ENCODE measurements around the gene DCP2. TPM values are rescaled to one million over a fixed set of nuclear protein-coding genes. Genes with fewer than 3 reads are reported as not detected.

Gene DCP2
- total RNA-seq, 1 experiment from 2014 or later: 35.7 TPM

DNA sequence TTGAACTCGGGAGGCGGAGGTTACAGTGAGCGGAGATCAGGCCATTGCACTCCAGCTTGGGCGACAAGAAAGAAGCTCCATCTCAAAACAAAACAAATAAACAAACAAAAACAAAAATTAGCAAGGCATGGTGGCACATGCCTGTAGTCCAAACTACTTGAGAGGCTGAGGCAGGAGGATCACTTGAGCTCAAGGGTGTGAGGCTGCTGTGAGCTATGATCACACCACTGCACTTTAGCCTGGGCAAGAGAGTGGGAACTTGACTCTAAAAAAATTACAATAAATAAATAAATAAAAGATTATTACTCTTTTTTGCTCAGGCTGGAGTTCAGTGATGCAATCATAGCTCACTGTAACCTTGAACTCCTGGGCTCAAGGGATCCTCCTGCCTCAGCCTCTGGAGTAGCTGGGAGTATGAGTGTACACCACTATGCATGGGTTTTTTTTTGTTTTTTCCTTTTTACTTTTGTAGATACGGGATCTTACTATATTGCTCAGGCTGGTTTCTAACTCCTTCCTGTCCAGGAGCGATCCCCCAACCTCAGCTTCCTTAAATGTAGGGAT lies 9.0 kb upstream of the DCP2 start:
- no peak for DNase-seq (ENCODE audit: low spot score)

DNA sequence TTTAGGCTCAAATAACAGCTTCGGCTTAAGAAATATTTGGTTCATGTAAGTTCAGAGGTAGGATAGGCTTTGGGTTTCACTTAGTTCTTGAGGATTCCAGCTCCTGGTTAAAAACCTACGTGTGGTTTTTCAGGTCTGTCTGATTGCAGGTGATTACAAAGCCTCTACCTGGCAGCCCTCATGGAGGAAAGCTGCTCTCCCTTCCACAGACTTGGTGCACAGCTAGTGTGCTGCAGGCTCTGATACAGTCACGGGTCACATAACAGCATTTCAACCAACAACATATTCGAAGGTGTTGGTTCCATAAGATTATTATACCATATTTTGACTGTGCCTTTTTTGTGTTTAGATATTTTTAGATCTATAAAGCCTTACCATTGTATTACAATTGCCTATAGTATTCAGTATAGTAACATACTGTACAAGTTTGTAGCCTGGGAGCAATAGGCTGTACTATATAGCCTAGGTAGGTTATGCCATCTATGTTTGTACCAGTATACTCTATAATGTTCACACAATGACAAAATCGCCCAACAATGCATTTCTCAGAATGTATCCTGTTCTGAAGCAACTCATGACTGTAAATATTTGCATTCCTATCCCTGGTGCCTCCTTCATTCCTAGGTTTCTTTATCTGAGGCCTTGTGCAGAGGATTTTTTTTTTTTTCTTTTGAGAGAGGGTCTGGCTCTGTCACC lies 8.0 kb upstream of the DCP2 start:
- no peak for DNase-seq (ENCODE audit: low spot score)

DNA sequence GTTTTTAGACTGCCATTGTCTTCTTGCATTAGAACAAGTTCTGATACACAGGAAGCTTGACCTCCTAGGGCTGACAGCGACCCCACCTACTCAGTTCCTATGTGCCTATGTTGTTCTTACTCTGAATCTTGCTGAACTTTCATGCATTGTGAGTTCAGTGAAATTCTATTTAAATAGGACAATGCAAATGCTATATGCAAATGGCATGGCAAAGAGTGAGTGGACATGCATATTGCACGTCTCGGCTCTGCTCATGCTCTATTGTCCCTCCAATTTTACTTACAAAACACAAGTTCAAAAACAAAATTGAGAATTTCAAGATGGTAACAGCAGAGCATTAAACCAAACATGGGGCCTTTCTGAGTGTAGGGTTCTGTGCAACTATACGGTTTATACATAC lies 5.3 kb upstream of the DCP2 start:
- no peak for DNase-seq (ENCODE audit: low spot score)

DNA sequence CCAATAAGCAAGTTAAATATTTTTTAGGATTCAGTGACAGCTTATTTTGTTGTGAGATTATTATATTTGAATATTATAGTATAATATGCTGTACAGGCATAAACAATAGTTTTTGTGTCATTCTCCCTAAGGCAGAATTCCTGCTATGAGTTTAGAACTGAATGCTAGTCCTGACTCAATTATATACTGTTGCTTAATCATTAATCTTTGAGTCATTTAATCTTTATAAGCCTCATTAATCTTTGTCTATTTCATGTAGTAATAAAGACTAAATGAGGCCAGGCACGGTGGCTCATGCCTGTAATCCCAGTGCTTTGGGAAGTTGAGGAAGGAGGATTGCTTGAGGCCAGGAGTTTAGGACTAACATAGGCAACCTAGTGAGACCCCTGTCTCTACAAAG lies 3.6 kb upstream of the DCP2 start:
- DNase-seq (ENCODE audit: low spot score): no peak

DNA sequence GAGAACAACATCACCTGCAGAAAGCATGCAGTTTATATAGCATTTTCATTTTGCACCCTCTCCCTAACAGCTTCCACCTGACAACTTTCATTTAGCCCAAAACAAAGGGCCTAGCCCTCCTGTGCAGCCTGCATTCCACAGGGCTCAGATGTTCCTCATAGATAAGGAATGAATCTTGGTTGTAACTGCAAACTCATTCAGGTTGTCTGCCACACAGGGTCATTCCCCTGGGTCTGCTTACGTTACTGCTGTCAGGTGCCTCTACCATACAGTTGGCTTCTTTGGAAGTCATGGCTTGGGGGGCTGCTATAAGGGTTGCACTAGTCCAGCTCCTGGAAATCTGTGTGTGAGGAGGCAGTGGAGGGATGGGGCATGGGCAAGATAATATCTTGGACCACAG lies 2.7 kb upstream of the DCP2 start:
- DNase-seq (ENCODE audit: low spot score): no peak

DNA sequence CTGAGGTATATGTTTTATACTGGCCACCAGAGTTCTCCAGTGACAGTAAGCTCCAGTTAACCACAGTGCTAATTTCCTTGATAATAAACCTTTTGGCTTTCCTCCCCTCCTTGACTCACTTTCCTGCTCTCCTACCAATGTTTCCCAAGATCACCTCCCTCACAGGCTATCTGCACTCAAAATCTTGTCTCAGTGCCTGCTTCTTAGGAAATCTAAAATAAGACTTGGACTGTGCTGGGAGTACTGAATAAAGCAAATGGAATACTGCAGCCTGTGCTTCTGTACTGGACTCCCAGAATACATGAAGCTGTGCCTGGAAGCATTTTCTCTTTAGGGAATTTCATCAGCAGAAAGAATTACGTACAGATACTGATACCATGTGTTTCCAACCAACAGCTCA lies 1.7 kb upstream of the DCP2 start:
- DNase-seq (ENCODE audit: low spot score): no peak

DNA sequence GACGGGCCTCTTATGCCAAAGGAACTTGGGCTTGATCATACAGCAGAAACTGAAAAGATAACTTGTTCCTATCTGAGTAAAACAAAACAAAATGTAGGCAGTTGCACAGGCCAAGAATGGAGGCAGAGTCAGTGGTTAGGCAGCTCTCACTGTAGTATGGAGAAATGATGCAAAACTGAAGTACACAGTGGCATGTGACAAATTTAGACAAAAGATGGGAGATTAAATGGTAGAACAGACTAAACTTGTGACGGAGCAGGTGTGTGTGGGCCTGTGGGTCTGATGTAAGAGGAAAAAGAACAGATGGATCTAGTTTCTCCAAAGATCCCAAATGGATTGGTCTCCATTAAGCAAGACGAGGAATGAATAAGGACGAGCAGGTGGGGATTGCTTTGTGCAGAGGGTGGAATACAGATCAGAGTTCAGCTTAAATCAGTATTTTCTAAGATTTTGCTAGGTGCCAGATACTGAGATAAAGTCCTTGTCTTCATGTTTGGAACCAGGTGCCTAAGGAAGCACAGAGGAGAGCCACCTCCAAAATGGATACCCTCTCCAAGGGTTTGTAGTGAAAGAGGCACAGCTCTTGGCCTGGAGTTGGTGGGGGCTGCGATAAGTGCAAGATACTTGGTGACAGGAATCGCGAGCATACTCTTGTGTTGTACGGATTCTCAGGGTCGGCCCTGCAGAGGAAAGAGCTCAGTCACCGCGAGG lies 722 bp upstream of the DCP2 start:
- DNase-seq (ENCODE audit: low spot score): no peak

DNA sequence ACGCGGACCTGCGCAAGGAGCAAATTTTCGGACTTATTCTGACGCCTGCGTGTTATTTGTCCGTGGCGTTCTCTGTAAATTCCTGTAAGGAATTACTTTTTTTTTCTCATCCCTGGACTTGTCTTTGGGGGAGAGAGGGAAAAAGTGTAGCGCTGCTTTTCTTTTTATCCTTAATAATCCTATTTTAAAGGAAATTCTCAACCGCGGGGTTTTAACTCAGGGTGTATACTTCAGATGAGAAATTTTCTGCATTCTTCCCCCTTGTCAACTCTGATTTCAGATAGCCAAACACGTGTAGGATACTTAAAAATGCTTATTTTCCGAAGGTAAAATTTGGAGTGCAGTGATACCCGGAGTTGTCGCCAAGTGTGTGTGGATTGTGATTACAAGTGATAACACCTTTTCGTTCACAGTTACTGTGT lies 853 bp downstream of the DCP2 start:
- no peak for DNase-seq (ENCODE audit: low spot score)

DNA sequence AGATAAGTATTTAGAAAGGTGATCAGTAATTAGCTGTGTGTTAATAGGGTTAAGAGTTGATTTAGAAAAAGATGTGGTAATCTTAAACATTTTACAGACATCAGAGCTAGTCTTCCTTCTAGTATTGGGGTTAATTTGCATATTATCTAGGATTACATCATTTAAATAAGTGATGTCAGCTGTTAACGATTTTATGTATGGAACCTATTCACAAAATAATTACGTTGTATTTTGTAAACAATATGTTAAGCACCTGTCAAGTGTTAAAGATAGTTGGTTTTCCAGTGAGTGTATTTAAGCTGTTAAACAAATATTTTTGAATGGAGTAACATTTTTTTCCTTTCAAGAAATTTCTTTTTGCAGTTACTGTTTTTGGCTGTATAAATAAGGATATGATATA lies 2.2 kb downstream of the DCP2 start:
- no peak for DNase-seq (ENCODE audit: low spot score)

DNA sequence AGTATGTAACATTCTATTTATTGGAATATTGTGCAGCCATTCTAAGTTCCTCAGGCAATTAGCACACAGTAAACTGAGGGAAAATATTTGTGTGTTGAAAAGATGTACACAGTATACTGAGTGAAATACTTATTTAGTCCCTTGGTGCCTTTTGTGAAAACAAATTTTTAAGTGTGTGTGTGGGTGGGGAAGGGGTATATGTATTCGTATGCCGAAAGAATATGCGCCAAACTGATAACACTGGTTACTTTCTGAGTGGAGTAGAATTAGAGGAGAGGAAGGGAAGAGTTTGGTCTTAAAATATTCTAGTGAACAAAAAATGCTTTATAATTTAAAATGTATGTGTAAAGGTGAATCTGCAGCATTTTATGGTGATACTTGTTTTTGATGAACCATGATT lies 3.1 kb downstream of the DCP2 start:
- no peak for DNase-seq (ENCODE audit: low spot score)

DNA sequence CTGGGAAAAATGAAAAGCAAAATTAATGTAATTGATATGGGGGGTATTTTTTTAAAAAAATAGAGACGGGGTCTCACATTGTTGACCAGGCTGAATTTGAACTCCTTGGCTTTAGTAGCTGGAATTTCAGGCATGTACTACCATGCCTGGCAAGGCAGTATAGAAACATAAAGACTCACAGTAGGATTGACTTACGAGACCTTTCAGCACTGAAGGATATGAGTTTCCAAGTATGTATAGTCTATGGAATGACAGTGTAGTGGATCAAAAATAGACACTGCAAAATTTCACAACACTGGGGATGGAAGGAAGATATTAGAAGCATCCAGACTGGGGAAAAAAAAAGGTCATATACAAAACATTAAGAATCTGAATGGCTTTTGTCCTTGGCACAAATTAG lies 6.8 kb downstream of the DCP2 start:
- DNase-seq (ENCODE audit: low spot score): no peak

DNA sequence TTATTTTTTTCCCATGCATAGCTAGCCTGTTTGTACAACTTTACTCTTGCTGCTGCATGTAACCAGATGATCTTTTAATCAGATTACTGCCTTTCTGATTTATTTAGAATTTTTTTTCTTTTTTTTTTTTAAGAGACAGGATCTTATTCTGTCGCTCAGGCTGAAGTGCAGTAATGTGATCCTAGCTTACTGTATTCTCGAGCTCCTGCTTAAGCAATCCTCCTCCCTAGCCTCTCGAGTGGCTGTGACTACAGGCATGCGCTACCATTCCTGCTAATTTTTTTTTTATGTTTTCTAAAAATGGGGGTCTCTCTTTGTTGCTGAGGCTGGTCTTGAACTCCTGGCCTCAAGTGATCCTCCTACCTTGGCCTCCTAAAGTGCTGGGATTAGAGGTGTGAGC lies 9.6 kb downstream of the DCP2 start:
- no peak for DNase-seq (ENCODE audit: low spot score)

DNA sequence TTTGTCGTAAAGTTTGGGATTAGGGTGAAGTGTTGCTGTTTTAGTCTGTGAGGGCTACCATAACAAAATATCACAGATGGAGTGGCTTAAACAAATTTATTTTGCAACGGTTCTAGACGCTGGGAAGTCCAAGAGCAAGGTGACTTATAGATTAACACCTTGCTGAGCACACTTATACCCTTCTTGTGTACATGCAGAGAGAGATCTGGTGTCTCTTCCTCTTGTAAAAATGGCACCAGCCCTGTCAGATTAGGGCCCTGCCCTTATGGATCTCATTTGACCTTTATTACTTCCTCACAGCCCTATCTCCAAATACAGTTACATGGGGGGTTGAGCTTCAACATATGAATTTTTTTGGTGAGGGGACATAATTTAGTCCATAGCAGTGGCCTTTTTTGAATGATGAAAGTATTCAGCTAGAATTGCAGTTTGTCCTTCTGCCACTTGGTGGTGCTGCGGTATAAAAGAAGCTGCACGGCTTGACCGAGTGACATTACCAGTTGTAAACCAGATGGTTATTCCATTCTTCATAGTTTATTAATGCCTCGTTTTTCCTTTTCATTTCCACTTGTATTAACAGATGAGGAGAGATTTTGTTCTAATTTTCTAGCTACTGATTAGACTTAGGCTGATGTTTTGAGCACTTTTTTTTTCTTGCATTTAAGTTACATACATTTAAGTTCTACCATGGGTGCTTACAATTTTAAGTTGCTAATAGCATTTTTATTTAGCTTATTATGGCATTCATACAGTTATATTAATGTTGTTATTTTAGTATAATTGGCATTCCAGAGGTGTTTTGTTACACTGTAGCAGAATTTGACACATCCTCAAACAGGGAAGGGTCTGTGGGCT lies 19.4 kb downstream of the DCP2 start:
- DNase-seq (ENCODE audit: low spot score): peak; percentile 67

DNA sequence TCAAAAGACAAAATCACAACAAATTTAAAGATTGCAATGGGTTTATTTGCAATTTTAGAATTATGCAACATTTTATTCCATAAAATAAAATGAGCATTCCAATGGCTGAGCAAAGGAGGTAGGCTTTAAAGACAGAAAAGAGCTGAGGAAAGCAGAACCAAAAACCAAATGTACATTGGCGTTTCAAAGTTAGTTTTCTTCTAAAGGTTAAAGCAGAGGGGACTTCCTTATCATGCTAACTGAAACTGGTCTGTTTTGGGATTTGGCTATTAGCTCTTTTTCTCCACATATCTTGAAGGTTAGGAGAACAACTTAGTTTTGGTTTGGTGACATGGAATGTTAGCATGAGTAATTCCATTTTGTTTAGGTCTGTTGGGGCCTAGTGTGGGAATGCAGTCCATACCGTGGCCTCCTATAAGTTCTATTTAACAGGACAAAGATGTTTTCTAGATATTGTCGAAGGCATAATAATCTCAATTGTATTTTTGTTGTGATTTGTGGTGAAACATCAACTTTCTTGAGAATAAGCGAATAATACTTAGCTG lies 20.3 kb downstream of the DCP2 start:
- no peak for DNase-seq (ENCODE audit: low spot score)

DNA sequence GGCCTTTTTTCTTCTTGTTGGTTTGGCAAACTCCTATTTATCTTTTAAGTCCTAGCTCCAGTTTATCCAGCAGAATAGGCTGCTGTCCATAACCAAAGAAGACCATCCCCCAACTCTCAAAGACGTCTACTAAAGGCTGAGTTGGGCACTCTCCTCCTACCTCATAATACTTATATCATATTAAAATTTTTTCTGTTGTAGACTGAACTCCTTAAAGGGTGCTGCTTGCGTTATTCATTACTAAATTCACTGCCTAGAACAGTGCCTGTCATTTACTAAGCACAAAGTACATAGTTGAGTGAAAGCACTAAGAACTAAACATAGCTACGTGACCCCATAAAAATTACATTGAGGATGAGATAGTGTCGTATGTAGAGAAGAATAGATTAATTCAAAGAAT lies 21.7 kb downstream of the DCP2 start:
- no peak for DNase-seq (ENCODE audit: low spot score)

DNA sequence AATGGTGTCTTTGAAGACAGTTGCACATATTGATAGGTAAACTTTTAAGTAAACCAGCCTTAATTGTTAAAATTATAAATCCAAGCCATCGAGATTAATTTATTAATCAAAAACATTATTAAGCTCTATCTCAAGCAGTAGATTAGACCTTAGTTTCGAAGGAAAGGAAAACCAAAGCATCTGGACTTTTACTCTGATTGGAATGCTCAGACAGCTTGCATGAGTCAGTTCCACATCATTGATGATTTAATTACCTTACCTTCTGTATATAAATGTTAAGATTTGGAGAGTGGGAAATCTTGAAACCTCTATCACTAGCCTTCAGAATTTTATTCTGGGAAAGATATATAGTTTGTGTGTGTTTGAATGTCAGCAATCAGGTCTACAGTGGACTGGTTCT lies 23.9 kb downstream of the DCP2 start:
- no peak for DNase-seq (ENCODE audit: low spot score)

DNA sequence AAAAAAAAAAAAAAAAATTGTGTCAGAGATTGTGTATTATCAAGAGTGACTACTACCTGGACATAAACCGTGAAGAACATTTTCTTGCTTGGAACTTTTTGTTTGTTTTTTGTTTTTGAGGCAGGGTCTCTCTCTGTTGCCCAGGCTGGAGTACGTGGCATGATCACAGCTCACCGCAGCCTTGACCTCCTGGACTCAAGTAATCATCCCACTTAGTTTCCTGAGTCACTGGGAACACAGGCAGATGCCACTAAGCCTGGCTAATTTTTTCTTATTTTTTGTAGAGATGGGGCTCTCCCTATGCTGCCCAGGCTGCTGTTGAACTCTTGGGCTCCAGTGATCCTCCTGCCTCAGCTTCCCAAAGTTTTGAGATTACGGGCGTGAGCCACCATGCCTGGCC lies 25.8 kb downstream of the DCP2 start:
- no peak for DNase-seq (ENCODE audit: low spot score)

DNA sequence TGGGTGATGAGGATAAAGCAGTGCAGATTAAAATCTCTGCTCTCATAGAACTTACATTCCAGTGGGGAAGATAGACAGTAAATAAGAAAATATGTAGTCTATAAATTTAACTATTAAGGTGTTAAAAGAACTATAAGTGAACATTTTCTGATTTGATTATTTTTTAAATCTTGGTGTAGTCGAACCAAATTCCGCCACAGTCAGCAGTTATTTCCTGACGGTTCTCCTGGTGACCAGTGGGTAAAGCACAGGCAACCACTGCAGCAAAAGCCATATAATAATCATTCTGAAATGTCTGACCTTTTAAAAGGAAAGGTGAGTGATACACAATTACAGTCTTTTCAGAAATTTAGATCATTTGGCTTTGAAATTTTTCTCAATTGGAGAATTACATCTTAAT lies 27.2 kb downstream of the DCP2 start:
- no peak for DNase-seq (ENCODE audit: low spot score)

DNA sequence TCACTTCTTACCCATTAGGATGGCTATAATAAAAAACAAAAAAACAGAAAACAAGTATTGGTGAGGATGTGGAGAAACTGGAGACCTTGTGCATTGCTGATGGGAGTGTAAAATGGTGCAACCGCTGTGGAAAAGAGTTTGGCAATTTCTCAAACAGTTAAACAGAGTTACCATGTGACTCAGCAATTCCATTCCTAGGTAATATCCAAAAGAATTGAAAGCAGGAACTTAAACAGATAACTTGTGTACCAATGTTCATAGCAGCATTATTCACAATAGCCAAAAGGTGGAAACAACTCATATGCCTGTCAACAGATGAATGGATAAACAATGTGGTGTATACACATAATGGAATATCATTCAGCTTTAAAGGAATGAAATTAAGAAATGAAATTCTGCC lies 28.9 kb downstream of the DCP2 start:
- DNase-seq (ENCODE audit: low spot score): no peak

DNA sequence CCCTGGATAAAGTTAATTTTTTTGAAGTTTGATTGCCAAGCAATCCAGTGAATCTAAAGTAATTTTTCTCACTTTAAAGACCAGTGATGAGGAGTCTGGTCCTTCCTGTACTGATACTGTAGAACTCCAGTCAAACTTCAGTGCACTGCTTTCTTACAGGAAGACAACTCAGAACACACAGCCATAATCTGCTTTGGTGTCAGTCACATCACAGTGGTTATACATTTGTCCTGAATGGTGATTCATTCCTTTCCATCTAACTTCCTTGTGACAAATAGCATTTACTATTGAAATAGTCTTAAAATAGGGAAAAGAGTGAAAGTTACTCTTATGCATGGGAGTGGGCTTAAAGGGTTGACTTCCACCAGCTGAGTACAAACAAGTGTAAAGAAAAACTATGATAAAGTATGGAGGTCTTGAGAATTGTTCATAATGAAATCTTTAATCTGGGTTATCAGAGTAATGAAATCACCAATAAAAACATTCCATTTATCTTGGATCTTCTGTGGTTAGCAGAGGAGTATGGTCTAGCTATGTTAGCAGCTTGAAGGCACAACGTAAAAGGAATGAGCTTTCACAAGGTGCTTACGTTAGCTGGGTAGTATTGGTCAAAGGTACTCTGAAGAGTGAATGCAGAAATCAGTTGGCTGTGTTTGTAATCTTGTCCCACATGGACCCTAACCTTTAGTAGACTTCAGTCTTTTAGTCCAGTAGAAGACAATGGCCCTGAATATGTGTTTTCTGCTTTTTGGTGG lies 41.5 kb downstream of the DCP2 start:
- no peak for DNase-seq (ENCODE audit: low spot score)

DNA sequence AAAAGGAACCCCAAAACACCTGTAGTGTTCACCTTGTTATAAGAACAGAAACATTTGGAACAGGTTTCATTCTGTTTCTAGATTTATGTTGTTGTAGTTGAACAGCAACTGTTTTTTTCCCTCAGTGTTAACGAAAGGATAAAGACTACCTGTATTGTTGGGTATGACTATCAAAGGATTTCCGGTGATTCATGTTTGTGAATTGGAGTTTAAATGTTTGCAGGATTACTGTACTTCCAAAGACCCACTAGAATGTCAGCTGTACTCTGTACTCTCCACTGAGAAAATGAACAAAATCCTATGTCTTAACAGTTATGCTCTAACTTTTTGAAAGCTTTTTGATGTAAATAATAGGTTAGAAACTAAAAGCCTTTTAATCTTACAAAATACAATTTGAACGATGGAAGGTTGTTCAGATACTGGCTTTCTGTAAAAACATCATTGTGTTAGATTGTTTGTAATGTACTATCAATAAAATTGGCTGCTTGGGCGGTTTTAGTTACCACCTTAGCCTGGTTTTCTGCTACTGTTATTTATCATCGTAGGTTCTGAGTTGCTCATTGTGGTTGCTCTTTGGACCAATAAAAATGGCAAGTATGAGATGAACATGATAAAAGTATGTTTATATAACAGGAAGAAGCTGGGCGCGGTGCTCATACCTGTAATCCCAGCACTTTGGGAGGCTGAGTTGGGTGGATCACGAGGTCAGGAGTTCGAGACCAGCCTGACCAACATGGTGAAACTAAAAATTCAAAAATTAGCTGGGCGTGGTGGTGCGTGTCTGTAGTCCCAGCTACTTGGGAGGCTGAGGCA lies 44.1 kb downstream of the DCP2 start:
- peak; percentile 95 for DNase-seq (ENCODE audit: low spot score)

All from A172 (cell line).